Inferior parietal cortex (tissue), 1 donor: ENCODE results near the gene ITPRID1.
A peak's percentile ranks its signal among the peaks of the same experiment; 100 is the strongest.
"Not testable (repeated sequence)": the region's sequence is repeated elsewhere in the genome, so short reads cannot be mapped to it uniquely, and the experiment has no call there.

ENCODE experiments used
- DNase-seq: peaks from one replicate; pipeline ENCODE4 v3.0.0-alpha.2; 2016; ENCODE audit errors: extremely low spot score

ITPRID1 gene

GRCh38 chr7:31516680-31517502 is 3.0 kb downstream of the ITPRID1 start:
- DNase-seq: no peak

GRCh38 chr7:31517513-31517912 is 3.6 kb downstream of the ITPRID1 start:
- no peak for DNase-seq

GRCh38 chr7:31518766-31519165 is 4.9 kb downstream of the ITPRID1 start:
- DNase-seq: no peak

- DNase-seq: no peak
Observed at GRCh38 chr7:31521336-31522010, 7.6 kb downstream of the ITPRID1 start.

GRCh38 chr7:31526864-31527263 is 13.0 kb downstream of the ITPRID1 start:
- DNase-seq: no peak

GRCh38 chr7:31529103-31529502 is 15.2 kb downstream of the ITPRID1 start:
- no peak for DNase-seq

GRCh38 chr7:31540651-31541185 is 26.8 kb downstream of the ITPRID1 start:
- DNase-seq: not testable (repeated sequence)

- peak; percentile 35 for DNase-seq
Observed at GRCh38 chr7:31545549-31545948, 31.7 kb downstream of the ITPRID1 start.

- no peak for DNase-seq
Observed at GRCh38 chr7:31549611-31550010, 35.7 kb downstream of the ITPRID1 start.

GRCh38 chr7:31550432-31550831 is 36.5 kb downstream of the ITPRID1 start:
- peak; percentile 22 for DNase-seq

GRCh38 chr7:31553661-31554081 is 39.8 kb downstream of the ITPRID1 start:
- no peak for DNase-seq

GRCh38 chr7:31562002-31562401 is 48.1 kb downstream of the ITPRID1 start:
- no peak for DNase-seq

- DNase-seq: no peak
Observed at GRCh38 chr7:31563522-31563921, 49.6 kb downstream of the ITPRID1 start.

GRCh38 chr7:31563951-31564350 is 50.1 kb downstream of the ITPRID1 start:
- no peak for DNase-seq

- DNase-seq: no peak
Observed at GRCh38 chr7:31564661-31565060, 50.8 kb downstream of the ITPRID1 start.

- DNase-seq: no peak
Observed at GRCh38 chr7:31569528-31569927, 55.6 kb downstream of the ITPRID1 start.

GRCh38 chr7:31583526-31583925 is 69.6 kb downstream of the ITPRID1 start:
- no peak for DNase-seq

- DNase-seq: no peak
Observed at GRCh38 chr7:31583942-31584341, 70.1 kb downstream of the ITPRID1 start.

GRCh38 chr7:31595390-31595789 is 81.5 kb downstream of the ITPRID1 start:
- DNase-seq: no peak

GRCh38 chr7:31602041-31602625 is 88.2 kb downstream of the ITPRID1 start:
- DNase-seq: no peak

- peak; percentile 11 for DNase-seq
Observed at GRCh38 chr7:31603046-31603445, 89.2 kb downstream of the ITPRID1 start.

GRCh38 chr7:31613604-31614003 is 99.7 kb downstream of the ITPRID1 start:
- DNase-seq: no peak

- no peak for DNase-seq
Observed at GRCh38 chr7:31633467-31633866, 119.6 kb downstream of the ITPRID1 start.
